GM19455 (cell line): ENCODE data around the gene HOXC10.

Source experiments
- ATAC-seq: cut with Tn5 transposase; IDR thresholded peaks from one replicate; pipeline ENCODE4 v1.9.1; 2021; ENCODE audit not compliant: unreplicated experiment

Gene HOXC10

GRCh38 chr12:54015018-54015931 is 30.3 kb downstream of the HOXC10 start:
- ATAC-seq: no peak

DNA sequence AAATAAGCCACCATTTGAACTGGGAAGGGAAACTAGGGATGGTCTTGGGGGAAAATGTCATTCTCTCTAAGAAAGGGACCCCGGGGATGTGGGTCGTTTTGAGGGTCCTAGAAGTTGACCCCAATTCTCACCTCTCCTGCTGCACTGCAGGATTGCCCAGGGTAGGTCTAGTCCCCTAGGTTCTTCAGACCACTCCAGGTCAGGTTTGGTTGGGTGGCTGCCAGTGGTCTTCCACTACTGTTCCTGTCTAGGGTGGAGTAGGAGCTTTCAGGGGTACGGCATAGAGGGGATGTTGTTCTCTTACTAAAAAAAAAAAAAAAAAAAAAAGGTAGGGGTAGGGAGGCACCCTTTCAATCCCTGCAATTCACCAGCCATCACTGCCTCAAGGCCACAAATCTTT is 31.1 kb downstream of the HOXC10 start:
- ATAC-seq: no peak

DNA sequence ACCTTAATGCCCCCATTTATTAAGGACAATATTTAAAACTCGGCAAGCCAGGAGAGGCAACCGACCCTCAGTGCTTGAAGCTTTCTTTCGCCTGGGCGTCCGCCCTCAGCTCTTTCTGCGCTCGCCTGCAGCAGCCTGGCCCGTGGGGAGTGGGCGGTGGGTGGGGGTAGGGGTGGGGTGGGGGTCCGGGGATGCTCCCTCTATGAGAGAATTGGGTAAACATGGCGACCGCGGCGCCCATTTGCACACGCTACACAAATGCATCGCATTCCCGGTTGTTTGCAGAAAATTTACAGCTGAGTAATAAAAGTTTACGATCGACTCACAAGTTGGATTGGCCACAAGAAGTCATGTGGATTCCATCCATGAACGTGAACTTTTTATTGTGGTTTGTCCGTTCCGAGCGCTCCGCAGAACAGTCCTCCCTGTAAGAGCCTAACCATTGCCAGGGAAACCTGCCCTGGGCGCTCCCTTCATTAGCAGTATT is 31.6 kb downstream of the HOXC10 start:
- no peak for ATAC-seq

- ATAC-seq: peak; percentile 44
These were observed 32.3 kb downstream of the HOXC10 start for GRCh38 chr12:54017027-54017788.

DNA sequence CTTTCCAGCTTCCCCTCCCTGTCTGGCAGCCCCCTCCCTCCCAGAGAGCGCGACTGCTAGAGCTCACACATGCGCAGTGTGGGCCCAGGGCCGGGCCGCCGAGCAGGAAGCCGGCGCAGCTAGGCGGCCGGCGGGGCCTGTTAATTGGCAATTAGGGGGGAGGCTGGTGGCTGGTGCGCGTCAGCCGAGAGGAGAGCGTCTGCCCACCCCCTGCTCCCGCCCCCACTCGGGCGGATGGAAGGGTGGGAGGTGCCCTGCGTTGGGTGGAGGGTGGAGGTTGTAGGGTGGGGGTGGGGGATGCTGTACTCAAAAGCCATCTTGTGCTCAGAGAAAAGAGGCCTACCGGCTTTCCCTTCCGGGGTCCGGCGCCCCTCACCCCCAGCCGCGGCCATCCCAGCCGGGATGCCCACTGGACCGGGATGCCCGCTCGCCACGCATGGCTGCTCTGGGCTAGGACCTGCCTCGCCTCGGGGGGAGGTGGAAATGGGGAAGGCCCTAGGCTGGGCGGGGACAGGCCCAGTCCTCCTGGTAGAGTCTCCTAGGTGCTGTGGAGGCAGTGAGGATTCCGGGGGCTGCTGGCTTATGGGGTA is 33.0 kb downstream of the HOXC10 start:
- peak; percentile 83 for ATAC-seq

GRCh38 chr12:54018468-54018984 is 33.6 kb downstream of the HOXC10 start:
- no peak for ATAC-seq

DNA sequence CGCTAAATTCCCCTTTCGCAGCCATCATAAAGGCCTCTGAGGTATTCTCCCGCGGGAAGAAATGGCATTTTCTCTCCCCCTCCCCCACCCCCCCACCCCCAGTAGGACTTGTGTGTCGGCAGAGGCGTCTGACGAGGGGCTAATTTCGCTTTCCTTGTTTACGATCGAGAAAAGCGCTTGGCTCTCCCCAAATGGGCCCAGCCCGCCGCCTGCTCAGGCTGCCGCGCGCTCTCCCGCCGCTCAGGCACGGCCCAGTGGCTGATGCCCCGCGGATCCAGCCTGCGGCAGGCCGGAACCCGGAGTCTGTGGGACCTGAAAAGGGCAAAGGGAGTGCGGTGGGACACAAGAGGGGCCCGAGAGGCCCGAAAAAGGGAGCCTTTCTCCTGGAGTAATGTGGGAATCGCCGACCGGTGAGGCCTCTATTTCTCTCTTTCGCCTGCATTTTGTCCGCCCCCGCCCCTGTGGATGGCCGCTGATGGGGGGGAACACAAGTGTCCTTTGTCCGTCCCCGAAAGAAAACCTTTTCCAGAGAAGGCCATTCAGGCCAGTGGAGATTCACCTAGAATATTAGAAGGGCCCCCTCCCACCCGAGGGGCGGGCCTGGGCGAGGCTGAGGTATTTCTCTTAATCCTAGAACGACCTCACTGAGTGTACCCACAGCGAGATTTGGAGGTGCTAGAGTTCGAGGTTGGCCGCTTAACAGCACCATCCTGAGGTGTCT is 34.3 kb downstream of the HOXC10 start:
- no peak for ATAC-seq

DNA sequence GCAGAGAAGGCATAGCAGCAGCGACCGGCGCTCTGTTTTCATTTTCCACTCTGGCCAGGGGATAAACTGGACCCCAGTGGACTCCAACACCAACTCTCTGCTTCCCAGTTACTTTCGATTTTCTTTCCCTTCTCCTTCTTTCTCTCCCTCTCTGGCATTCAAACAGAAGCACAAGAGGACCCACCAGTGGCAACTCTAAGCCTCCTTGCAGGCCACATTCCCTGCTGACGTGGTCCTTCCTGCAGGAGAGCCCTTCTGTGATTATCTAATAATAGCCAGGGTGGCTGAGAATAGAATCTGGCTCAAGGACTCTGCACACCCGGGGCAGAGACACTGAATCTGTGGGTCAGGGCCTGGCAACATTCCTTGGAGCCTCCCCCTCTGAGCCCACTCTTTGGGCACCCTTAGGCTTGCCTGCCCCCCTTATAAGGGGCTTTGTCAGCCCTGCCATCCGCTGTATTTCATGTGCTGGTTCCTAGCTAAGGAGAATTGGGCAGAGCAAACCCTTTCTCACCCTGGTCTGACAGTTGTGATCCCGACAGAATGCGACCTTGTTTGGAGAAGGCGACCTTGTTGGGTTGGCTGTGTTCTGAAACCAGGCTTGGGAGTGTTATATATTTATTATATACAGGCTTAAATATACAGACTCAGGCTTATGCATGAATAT is 35.1 kb downstream of the HOXC10 start:
- no peak for ATAC-seq

- ATAC-seq: no peak
These were observed 35.9 kb downstream of the HOXC10 start for GRCh38 chr12:54020591-54021405.

GRCh38 chr12:54021432-54022013 is 36.6 kb downstream of the HOXC10 start:
- ATAC-seq: no peak

GRCh38 chr12:54022960-54023884 is 38.3 kb downstream of the HOXC10 start:
- no peak for ATAC-seq

- ATAC-seq: no peak
These were observed 39.2 kb downstream of the HOXC10 start for GRCh38 chr12:54024127-54024526.

DNA sequence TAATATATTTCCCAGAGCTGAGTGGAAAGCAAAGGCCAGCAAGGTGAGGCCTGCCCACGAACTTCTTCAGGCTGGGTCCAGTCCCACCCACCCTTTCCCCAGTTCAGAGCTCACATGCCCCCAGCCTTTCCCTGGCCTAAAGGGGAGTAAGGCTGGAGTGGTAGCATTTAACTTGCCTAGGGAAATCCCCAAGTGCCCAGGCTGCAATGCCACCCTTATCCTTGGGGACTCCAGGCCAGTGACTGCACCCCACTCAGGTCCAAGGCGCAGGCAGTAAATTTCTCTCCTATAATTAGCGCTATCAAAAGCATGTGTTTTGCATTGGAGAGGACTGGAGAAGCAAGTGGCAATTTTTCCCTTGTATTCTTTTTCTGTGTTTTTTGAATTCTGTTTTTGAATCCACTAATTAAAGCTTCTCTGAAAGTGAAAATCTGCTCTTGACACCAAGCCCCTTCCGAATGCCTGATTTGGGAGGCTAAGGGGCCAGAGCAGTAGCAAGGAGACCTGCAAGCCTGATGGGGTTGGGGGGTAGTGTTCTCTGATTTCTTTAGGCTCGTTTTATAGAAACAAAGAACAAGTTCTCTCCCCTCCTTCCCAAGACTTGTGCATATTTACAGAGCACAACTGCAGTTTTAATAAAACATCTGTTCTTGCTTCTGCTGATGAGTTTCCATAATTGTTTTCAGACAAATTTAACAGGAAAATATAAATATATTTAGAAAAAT is 39.8 kb downstream of the HOXC10 start:
- no peak for ATAC-seq

DNA sequence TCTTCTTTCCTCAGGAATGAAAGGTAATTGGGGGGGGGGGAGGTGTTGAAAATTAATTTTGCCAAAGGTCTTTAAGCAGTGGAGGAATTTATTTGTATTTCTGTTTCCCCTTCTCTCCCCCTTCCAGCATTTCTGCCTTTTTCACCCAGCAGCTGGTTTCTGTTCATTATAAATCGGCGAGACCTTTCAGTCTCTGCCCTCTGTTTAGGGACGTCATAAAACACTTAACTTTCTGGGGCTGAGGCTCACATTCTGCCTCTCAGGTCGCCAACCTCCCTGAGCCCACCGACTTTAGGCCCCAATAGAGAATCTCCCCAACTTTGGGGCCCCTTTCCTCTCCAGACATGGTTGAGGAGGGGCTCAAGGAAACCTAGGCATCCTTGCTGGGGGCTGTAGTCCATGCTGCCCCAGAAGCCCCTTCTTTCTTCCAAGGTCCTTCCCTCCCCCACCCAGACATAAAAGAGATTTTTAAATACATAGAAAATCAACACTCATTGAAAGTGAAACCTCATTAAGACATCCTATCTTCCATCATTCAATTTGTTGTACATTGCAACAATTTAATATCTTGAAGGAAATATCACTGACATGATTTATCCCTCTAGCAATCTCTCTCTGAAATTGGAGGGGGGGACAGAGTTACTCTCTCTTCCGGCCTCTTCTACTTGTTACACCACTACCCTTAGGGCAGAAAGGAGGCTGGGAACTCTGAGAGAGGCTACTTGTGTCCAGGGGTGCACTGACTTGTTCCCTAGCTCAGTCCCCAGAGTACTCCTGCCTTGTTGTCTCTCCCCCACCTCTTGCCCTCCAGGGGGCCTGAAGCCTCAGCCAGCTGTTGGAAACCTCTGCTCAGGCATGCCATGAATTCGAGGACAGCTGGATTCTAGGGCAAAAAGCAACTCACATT is 40.8 kb downstream of the HOXC10 start:
- no peak for ATAC-seq

GRCh38 chr12:54026640-54027441 is 41.9 kb downstream of the HOXC10 start:
- no peak for ATAC-seq
